ENCODE results near the gene SELP.

The SELP gene

DNA sequence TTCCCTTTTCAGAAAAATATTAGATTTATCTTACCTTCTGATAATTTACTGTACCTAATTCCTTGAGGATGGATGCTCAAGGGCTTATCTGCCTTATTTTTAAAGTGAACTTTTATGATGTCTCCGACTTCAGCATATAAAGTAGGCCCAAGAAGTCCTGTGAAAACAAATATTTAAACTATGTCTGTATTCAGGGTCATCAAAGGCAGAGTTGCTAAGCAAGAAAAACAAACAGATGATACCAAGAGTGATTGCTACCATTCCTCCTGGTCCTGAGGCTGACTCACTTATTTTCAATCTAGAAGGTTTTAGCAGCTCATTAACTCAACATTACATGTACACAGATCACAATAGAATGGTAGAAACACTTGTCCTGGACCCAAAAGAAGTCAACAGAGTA lies 57.7 kb downstream of the SELP start:
- no peak for DNase-seq

DNA sequence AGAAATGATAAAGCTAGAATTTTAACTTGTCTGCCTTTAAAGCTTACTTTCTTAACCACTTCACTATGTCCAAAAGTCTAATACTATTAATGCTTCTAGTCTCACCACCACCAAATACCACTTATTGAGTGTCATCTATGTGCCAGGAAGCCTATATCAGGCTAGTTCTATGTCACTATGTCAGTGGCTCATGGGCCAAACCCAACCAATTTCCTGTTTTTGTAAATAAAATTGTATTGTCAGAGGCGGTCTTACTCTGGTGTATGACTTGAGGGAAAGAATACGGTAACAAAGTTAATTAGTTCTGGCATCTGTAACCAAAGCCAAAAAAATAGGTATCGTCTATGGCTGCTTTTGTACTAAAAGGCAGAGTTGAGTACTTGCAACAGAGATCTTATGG lies 58.5 kb downstream of the SELP start:
- no peak for DNase-seq

DNA sequence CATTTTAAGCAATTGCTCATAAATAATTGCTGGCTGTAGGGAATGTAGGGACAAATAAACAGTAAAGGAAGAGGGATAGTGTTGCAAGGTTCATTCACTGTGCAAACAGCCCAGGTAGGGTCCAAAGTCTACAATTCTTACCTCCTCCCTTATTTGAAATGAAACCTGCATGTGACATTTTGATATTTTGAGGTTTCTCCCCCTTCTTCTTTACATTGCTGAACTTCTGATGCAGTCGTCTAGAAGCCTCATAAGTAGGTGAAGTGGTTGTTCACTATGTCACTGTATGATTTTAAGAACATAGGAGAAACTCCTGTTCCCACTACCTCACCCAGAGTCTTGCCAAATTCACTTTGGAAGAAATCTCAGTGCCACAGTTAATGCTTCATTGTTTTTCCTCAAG lies 59.8 kb downstream of the SELP start:
- DNase-seq = no peak

DNA sequence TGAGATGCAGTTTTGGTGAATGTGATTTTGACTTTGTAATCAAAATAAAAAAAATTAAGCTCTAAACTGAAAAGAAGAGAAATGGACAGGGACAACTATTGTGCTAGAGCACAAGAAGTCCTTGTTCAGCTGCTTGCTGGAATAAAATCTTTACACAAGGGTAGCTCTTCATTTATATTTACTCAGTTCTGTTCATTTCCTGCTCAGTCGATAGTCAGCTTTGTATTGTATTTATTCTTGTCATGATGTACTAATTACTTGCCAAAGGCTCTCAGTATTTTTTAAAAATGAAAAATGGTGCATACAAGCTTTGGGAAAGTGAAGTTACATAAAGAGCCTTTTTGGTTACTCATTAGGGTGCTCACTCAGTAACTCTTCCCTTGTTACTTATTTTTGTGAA lies 61.4 kb downstream of the SELP start:
- no peak for DNase-seq

DNA sequence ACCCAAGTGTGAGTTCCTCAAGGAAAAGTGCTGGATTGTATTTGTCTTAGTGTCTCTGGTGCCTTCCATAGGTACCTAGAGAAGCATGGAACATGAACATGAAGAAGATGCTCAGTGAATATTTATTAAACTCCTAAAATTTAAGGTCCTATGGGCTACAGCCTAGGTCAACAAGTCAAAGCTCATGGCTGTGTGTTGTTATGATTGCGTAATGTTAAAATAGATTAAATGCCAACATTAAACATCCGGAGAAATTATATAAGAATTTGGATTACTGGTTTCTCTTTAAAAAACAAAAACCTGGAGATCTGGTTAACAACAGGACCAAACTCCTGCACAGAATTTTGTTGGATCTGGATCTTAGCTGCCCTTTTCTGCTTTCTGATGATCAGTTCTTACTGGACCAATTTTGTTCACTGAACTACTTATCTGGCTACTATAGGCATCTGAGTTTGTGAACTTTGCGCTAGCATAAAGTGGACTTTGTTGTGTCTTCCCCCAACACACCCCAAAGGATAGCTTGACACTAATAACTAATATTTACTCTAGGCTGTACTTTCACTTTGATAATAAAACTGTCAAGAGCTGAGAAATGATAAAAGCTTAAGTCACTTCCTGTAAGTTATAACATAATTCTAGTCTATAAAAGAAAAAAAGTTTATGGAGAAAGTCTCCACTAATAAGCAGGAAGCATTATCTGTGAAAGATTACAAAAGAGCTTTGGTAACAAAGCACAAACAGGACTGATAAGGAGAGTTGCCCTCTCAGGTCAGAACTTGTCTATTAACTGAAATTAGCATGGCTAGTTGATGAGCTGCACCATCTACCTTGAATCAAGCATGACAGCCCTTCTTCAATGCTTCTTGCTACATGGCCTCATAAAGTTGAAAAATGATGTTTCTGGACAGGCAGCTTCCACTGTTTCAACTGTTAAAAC lies 64.3 kb downstream of the SELP start:
- DNase-seq = no peak

DNA sequence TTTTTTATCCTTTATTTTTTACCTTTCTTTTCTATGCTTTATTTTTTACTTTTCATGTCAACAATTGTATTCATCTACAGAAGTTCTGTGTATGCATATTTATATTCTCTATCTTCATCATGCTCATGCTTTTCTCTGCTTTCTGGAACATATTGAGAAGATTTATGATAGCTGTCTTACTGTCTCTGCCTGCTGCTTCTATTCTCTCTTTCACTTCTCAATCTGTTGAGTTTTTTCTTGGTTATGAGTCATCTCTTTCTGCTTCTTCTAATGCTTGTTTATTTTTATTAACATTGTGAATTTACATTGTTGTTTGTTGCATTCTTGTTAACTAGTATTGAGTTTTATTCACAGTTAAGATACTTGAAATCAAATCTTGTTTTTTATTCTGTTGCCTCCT lies 66.3 kb downstream of the SELP start:
- DNase-seq = no peak

DNA sequence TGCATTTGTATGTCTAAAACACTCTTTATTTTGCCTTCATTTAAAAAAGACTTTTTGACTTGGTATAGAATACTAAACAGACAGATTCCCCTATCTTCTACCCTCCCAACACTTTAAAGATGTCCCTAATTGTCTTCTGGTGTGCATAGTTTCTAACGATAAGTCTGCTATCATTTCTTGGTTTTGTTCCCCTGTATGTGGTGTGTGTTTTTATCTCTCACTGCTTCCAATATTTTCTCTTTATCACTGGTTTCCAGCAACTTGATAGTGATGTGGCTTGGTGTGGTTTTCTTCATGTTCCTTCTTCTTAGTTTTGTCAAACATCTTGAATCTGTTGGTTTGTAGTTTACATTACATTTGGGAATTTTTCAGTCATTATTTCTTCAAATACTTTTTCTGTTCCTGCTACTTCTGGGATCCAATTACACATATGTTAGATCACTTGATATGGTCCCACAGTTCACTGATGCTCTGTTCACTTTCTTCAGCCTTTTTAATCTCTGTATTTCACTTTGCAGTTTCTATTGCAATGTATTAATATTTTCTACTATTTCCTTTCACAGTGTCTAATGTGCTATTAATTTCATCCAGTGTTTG lies 66.8 kb downstream of the SELP start:
- DNase-seq = no peak

DNA sequence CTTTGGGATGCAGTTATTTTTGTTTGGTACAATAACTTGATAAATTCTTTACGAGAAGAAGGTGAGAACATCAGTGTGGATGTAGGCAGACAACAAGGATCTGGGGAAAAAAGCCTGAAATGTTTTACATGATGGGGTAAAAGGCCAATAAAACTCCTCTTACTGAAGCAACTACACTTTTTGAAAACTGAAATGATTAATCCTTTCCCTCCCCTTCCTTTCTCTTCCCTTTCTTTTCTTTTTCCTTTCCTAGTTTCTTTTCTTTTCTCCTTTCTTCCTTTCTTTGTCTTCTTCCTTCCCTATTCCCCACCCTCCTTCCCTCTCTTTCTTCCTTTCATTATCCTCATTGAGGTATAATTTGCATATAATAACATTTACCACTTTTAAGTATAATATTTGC lies 68.2 kb downstream of the SELP start:
- DNase-seq = no peak

DNA sequence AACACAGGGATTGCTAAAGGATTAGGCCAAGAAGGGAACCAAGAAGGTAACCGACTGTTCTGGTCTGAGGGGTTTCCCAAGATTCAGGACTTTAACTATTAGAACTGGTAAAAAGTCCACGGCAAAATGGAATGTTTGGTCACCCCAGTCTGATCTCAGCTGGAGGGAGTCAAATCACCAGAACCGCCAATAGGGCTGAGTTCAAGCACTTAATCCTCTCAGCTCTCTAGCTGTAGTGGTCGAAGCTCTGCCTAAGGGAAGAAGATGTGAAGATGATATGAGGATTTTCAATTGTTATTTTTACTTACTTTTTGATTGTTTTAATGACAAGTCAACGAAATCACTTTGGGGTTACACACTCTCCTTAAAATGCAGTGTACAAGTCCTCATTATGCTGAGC lies 72.8 kb downstream of the SELP start:
- no peak for DNase-seq

DNA sequence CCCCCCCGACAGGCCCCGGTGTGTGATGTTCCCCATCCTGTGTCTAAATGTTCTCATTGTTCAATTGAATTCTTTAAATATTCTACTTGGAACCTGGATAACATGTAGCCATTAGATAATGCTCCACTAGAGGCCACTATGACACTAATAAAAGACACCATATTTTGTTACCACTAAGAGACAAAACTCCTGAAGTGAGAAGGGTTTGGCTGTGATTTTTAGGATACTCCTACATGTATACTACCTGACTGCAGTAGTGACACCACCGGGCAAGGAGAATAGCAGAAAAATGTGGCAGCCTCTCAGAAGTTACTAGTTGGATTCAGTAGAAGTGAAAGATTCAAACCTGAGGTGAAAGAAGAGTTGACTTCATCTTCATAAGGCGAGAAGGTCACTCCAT lies 79.6 kb downstream of the SELP start:
- DNase-seq = no peak

DNA sequence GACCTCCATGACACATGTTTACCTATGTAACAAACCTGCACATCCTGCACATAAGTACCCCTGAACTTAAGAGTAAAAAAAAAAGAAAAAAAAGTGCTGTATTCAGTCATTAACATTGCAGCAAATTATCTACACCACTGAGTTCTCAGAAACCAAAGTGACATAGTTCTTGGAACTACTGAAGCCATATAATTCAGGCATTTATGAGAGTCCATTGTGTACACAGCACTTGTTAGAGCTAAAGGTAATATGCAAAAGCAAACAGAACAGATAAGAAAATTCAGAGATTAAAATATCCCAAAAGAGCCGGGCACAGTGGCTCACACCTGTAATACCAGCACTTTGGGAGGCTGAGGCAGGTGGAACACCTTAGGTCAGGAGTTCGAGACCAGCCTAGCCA lies 81.6 kb downstream of the SELP start:
- no peak for DNase-seq

DNA sequence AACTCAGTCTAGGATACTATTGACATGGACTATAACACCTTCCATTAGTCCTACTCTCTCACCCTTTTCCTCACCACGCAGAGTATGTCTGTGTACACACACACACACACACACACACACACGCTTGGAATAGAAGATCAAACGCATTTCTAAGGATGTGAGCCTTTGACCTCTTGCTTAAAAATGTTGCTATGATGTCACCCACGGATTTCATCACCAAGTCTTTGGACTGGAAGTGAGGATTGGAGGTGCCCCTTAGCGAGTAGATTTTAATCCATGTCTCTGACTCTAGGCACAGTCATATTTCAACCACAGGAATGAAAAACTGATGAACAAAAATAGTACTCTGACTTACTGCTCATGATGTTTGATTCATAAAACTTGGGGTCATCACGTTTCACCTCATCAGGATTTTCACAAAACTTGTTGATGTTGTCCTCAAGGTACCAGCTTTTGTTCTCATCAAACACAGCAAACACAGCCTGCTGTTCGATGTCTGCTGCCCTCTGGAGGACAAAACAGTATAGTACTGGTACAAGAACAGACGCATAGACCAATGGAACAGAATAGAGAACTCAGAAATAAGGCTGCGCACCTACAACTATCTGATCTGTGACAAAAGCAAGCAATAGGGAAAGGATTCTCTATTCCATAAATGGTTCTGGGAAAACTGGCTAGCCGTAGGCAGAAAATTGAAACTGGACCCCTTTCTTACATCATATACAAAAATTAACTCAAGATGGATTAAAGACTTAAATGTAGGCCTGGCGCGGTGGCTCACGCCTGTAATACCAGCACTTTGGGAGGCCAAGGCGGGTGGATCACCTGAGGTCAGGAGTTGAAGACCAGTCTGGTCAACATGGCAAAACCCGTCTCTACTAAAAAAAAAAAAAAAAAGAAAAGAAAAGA lies 83.6 kb downstream of the SELP start:
- peak; percentile 45 for DNase-seq

DNA sequence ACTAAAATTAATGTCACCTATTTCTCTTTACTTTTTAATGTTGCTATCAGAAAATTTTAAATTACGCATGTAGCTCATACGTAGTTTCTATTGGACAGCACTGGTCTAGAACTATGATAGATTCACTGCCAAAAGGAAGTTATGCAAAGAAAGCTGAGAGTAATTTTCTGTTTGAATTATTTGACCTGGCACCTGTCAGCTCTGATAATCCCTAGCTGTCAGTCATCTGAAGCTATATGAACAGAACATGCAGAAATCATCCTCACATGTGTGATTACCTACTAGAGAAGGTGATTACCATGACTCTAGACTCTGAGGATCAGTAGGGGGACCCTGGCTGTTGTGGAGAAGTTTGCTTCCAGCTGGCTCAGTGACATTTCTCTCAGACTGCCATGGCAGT lies 84.5 kb downstream of the SELP start:
- DNase-seq = no peak

DNA sequence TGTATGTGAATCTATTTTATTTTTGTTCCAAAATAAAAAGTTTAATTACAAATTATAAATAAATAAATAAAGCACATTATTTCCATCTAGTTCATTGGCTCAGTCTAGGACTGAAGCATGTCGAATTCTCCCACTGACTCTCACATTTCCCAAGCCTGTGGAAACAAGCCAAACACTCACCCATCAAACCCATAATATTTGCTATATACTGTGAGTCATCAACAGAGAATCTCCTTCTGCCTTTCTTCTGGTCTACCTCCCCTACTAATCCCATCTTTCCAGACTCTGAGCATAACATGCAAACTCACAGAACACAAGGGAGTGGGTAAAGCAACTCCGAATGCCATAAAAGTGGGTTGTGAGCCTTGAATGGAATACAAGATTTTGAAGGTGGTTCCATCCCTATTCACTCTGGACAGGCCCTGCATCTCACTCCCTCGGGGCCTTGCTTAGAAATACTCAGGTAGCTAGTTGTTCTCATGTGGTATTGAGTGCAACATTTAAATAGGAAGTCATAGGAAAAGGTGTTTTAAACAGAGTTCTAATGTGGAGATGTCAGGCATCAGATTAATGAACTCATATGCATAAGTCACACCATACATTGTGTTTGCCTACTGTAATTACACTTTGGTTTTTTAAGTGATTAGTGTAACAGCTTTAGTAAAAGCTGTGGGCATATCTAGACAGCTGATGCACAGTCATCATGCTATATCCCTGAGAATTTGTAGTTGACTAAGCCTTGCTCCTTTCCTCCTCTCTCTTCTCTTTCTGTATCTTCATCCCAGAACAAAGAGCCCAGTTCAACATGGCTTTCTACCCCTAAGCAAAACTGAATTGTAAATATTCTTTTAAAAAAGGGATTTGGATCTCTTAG lies 90.7 kb downstream of the SELP start:
- no peak for DNase-seq

Data from right hindlimb (tissue), 1 donor.